Measurements from ENCODE around the gene SFTPA1. TPM values are rescaled to one million over a fixed set of nuclear protein-coding genes. Genes with fewer than 3 reads are reported as not detected.
"Not testable (repeated sequence)": the region's sequence is repeated elsewhere in the genome, so short reads cannot be mapped to it uniquely, and the experiment has no call there.

The SFTPA1 gene
- total RNA-seq, 1 experiment from 2014 or later, result not detected

- no TSS peak for BruUV-seq (replicated peaks)
- TF ChIP-seq EZH2 (IDR thresholded peaks at IDR 0.05; ENCODE audit: borderline replicate concordance, low read depth, low read length, poor library complexity, severe bottlenecking) (no peak), CTCF (conservative IDR thresholded peaks at IDR 0.05; ENCODE audit: low read depth, low read length) (no peak)
- intact Hi-C loops (cut with micrococcal nuclease; ENCODE audit: unreplicated experiment), result loop anchor here (2.0 kb wide), 1 partner anchor 59 kb away; no protein-coding TSS in a partner anchor
These were observed 4.8 kb downstream of the SFTPA1 start for GRCh38 chr10:79615577-79615976.

GRCh38 chr10:79616164-79616563, 5.4 kb downstream of the SFTPA1 start:
- ChIA-PET CTCF (no interaction called here), POLR2A (ENCODE audit: low non-redundant PET) (no interaction called here)
- TF ChIP-seq CTCF (conservative IDR thresholded peaks at IDR 0.05; ENCODE audit: low read depth, low read length), result no peak
- TF ChIP-seq EZH2 (IDR thresholded peaks at IDR 0.05; ENCODE audit: borderline replicate concordance, low read depth, low read length, poor library complexity, severe bottlenecking), result no peak
- Histone ChIP-seq H3K27me3 (replicated peaks; ENCODE audit: insufficient read depth, low read depth, low read length, poor library complexity) (peaks cover 26% of the 10 kb centered on the region), H3K36me3 (ENCODE audit: insufficient read depth, low read length, poor library complexity, severe bottlenecking) (no peaks in the 10 kb centered on the region), H3K9me3 (ENCODE audit: low read depth, low read length, poor library complexity, severe bottlenecking) (no peaks in the 10 kb centered on the region), H3K4me1 (ENCODE audit: insufficient read depth, low read length, poor library complexity, severe bottlenecking) (no peaks in the 10 kb centered on the region), H3K27ac (ENCODE audit: low read depth, low read length, poor library complexity, severe bottlenecking) (no peak overlapping the region), H3K4me3 (ENCODE audit: low read depth, low read length, poor library complexity, severe bottlenecking) (no peak overlapping the region)
- intact Hi-C loops (cut with micrococcal nuclease; ENCODE audit: unreplicated experiment), result no loop called here
- no TSS peak for BruUV-seq (replicated peaks)
- no peak for DNase-seq (ENCODE audit: low spot score)

More at GRCh38 chr10:79615577-79615976, 4.8 kb downstream of the SFTPA1 start:
- Histone ChIP-seq H3K4me1 (ENCODE audit: insufficient read depth, low read length, poor library complexity, severe bottlenecking) (no peaks in the 10 kb centered on the region), H3K27ac (ENCODE audit: low read depth, low read length, poor library complexity, severe bottlenecking) (no peak overlapping the region), H3K27me3 (replicated peaks; ENCODE audit: insufficient read depth, low read depth, low read length, poor library complexity) (peaks cover 26% of the 10 kb centered on the region), H3K36me3 (ENCODE audit: insufficient read depth, low read length, poor library complexity, severe bottlenecking) (no peaks in the 10 kb centered on the region), H3K9me3 (ENCODE audit: low read depth, low read length, poor library complexity, severe bottlenecking) (no peaks in the 10 kb centered on the region), H3K4me3 (ENCODE audit: low read depth, low read length, poor library complexity, severe bottlenecking) (no peak overlapping the region)
- no peak for DNase-seq (ENCODE audit: low spot score)
- CTCF ChIA-PET, result no interaction called here
- POLR2A ChIA-PET (ENCODE audit: low non-redundant PET), result no interaction called here

- BruUV-seq (replicated peaks); POLR2A ChIA-PET (ENCODE audit: low non-redundant PET); DNase-seq (ENCODE audit: low spot score); H3K4me1 ChIP-seq (ENCODE audit: insufficient read depth, low read length, poor library complexity, severe bottlenecking); CTCF ChIA-PET; intact Hi-C loops (cut with micrococcal nuclease; ENCODE audit: unreplicated experiment); H3K36me3 ChIP-seq (ENCODE audit: insufficient read depth, low read length, poor library complexity, severe bottlenecking); H3K9me3 ChIP-seq (ENCODE audit: low read depth, low read length, poor library complexity, severe bottlenecking); H3K27ac ChIP-seq (ENCODE audit: low read depth, low read length, poor library complexity, severe bottlenecking); H3K4me3 ChIP-seq (ENCODE audit: low read depth, low read length, poor library complexity, severe bottlenecking); H3K27me3 ChIP-seq (replicated peaks; ENCODE audit: insufficient read depth, low read depth, low read length, poor library complexity): not testable (repeated sequence)
These were observed 12.9 kb downstream of the SFTPA1 start for GRCh38 chr10:79623663-79624062.

- POLR2A ChIA-PET (ENCODE audit: low non-redundant PET), result no interaction called here
- Histone ChIP-seq H3K9me3 (ENCODE audit: low read depth, low read length, poor library complexity, severe bottlenecking) (peaks cover 5% of the 10 kb centered on the region), H3K27me3 (replicated peaks; ENCODE audit: insufficient read depth, low read depth, low read length, poor library complexity) (no peaks in the 10 kb centered on the region), H3K27ac (ENCODE audit: low read depth, low read length, poor library complexity, severe bottlenecking) (no peak overlapping the region), H3K4me1 (ENCODE audit: insufficient read depth, low read length, poor library complexity, severe bottlenecking) (no peaks in the 10 kb centered on the region), H3K4me3 (ENCODE audit: low read depth, low read length, poor library complexity, severe bottlenecking) (no peak overlapping the region), H3K36me3 (ENCODE audit: insufficient read depth, low read length, poor library complexity, severe bottlenecking) (no peaks in the 10 kb centered on the region)
- CTCF ChIA-PET, result no interaction called here
- no peak for TF ChIP-seq CTCF (conservative IDR thresholded peaks at IDR 0.05; ENCODE audit: low read depth, low read length)
- no peak for TF ChIP-seq EZH2 (IDR thresholded peaks at IDR 0.05; ENCODE audit: borderline replicate concordance, low read depth, low read length, poor library complexity, severe bottlenecking)
- BruUV-seq (replicated peaks), result no TSS peak
- intact Hi-C loops (cut with micrococcal nuclease; ENCODE audit: unreplicated experiment), result no loop called here
- no peak for DNase-seq (ENCODE audit: low spot score)
These were observed 16.3 kb downstream of the SFTPA1 start for GRCh38 chr10:79627075-79627474.
